K562 (cell line): Measurements from ENCODE around the gene FMO5. TPM values are rescaled to one million over a fixed set of nuclear protein-coding genes. Genes with fewer than 3 reads are reported as not detected.

ENCODE experiments used
- ATAC-seq: fragments of 200-7000 bp; cut with Tn5 transposase; 3 replicates; pipeline ENCODE4 v1.9.1; 2020; ENCODE audit warnings: moderate library complexity
- BruUV-seq: library from RNA; stranded (reverse); fragments of 400-500 nt; replicated peaks from 2 replicates; lab custom pipeline; 2021; lab: Mats Ljungman, UMichigan
- CTCF ChIA-PET: fragments of 300-600 bp; formaldehyde crosslinking; extraction: SDS; loops from one replicate; lab custom pipeline; 2021; ENCODE audit warnings: low intra/inter-chr PET ratio; lab: Yijun Ruan, JAX
- POLR2A ChIA-PET: fragments of 300-600, 350-650 bp; sonication (Branson Sonifier 250); formaldehyde crosslinking; extraction: SDS; loops from one replicate; lab custom pipeline; 2021; ENCODE audit warnings: antibody characterized with exemption, inconsistent platforms; lab: Yijun Ruan, JAX
- DNase-seq, 4 experiments: peaks; one replicate each; pipeline versions ENCODE4 v3.0.0 to v3.0.0-alpha.2; 2011 to 2018; ENCODE audit warnings: low spot score in 3 of 4, mixed read lengths in 3 of 4; ENCODE audit errors: extremely low read depth in 1 of 4
- FAIRE-seq: peaks from 2 replicates; lab custom pipeline; 2011; peaks lifted over from hg19 to GRCh38; lab: Jason Lieb, UNC
- H2AFZ ChIP-seq: 2 replicates; pipeline ENCODE4 v1.6.0; 2011; ENCODE audit warnings: low read depth, low read length, control low read depth, inconsistent platforms
- H3K27ac ChIP-seq: fragments of 200-600 bp; 3 replicates; pipeline ENCODE4 v1.8.0; 2011; ENCODE audit warnings: low read depth, mild to moderate bottlenecking, control low read depth, inconsistent platforms, low read length, moderate library complexity, mixed read lengths; ENCODE audit errors: extremely low read depth
- H3K27me3 ChIP-seq, 2 experiments: fragments of 300-600 bp in 1 of 2; 2 replicates in 1 of 2; 3 replicates in 1 of 2; pipeline versions ENCODE4 v1.6.0 to v1.8.0; 2011; ENCODE audit warnings: inconsistent platforms in 2 of 2, low read length in 2 of 2, mild to moderate bottlenecking in 1 of 2, mixed read lengths in 1 of 2, moderate library complexity in 1 of 2; ENCODE audit not compliant: control insufficient read depth in 2 of 2, insufficient read depth in 2 of 2
- H3K36me3 ChIP-seq: fragments of 300-600 bp; 3 replicates; pipeline ENCODE4 v1.8.0; 2011; ENCODE audit warnings: mild to moderate bottlenecking, low read length, inconsistent platforms; ENCODE audit not compliant: control insufficient read depth, insufficient read depth
- H3K4me1 ChIP-seq, 2 experiments: fragments of 200-600 bp in 1 of 2; replicated peaks in 1 of 2; 2 replicates in 1 of 2; 3 replicates in 1 of 2; pipeline versions ENCODE4 v1.5.1 to v1.8.0; 2011; ENCODE audit warnings: inconsistent platforms in 2 of 2, low read length in 2 of 2, mild to moderate bottlenecking in 1 of 2, mixed read lengths in 1 of 2, moderate library complexity in 1 of 2; ENCODE audit not compliant: control insufficient read depth in 2 of 2, insufficient read depth in 2 of 2
- H3K4me2 ChIP-seq: 2 replicates; pipeline ENCODE4 v1.6.1; 2011; ENCODE audit warnings: low read length, control low read depth, inconsistent platforms, mixed read lengths; ENCODE audit not compliant: insufficient read depth
- H3K4me3 ChIP-seq: fragments of 200-600 bp; sonication (generic), shearing (Covaris generic); 2 replicates; pipeline ENCODE4 v1.5.1; 2016; ENCODE audit warnings: control low read depth, inconsistent platforms
- H3K79me2 ChIP-seq: fragments of 200-600 bp; 3 replicates; pipeline ENCODE4 v1.8.0; 2011; ENCODE audit warnings: low read length, inconsistent platforms; ENCODE audit not compliant: control insufficient read depth, insufficient read depth
- H3K9ac ChIP-seq, 2 experiments: 2 replicates each; pipeline versions ENCODE4 v1.6.0 to v1.6.1; 2011; ENCODE audit warnings: low read depth in 2 of 2, low read length in 2 of 2, control low read depth in 1 of 2, inconsistent platforms in 1 of 2, mild to moderate bottlenecking in 1 of 2, mixed read lengths in 1 of 2; ENCODE audit not compliant: insufficient read depth in 1 of 2
- H3K9me1 ChIP-seq: one replicate; pipeline ENCODE4 v1.6.0; 2011; ENCODE audit warnings: inconsistent platforms, mild to moderate bottlenecking, low read length, moderate library complexity; ENCODE audit not compliant: control insufficient read depth, insufficient read depth
- H3K9me3 ChIP-seq: replicated peaks from 2 replicates; pipeline ENCODE4 v1.5.1; 2011; ENCODE audit warnings: low read depth, low read length, inconsistent platforms; ENCODE audit not compliant: control insufficient read depth, insufficient read depth
- H4K20me1 ChIP-seq: replicated peaks from 2 replicates; pipeline ENCODE4 v1.6.1; 2011; ENCODE audit warnings: low read length, inconsistent platforms, mixed read lengths; ENCODE audit not compliant: control insufficient read depth, insufficient read depth
- ARID1B ChIP-seq: fragments of 450-650 bp; IDR thresholded peaks from 2 replicates; pipeline ENCODE4 v1.6.1; 2016; ENCODE audit warnings: antibody characterized with exemption, mild to moderate bottlenecking, inconsistent platforms
- CSDE1 ChIP-seq, 2 experiments: fragments of 450-650 bp; IDR thresholded peaks; 2 replicates each; pipeline ENCODE4 v1.6.1; 2016; ENCODE audit warnings: mild to moderate bottlenecking in 1 of 2
- E2F3 ChIP-seq: fragments of 250-450 bp; sonication (Bioruptor Pico); IDR thresholded peaks from 2 replicates; pipeline ENCODE4 v1.4.0; 2020; ENCODE audit warnings: mild to moderate bottlenecking
- ETS2 ChIP-seq: IDR thresholded peaks from 2 replicates; pipeline ENCODE4 v1.6.1; 2016; ENCODE audit warnings: borderline replicate concordance, missing genetic modification characterization, mild to moderate bottlenecking, moderate library complexity, missing compliant biosample characterization; ENCODE audit not compliant: poor library complexity, severe bottlenecking
- KDM4B ChIP-seq, 2 experiments: fragments of 450-650 bp in 1 of 2; sonication (generic) in 1 of 2; IDR thresholded peaks; 2 replicates each; pipeline ENCODE4 v1.6.1; 2016 to 2017; ENCODE audit warnings: borderline replicate concordance in 2 of 2, antibody characterized with exemption in 1 of 2, low read depth in 1 of 2, mild to moderate bottlenecking in 1 of 2
- PTBP1 ChIP-seq: fragments of 200-400 bp; formaldehyde crosslinking; IDR thresholded peaks from 2 replicates; pipeline ENCODE4 v1.6.1; 2017; ENCODE audit warnings: low read depth, low read length
- TOE1 ChIP-seq, 2 experiments: fragments of 450-650 bp in 1 of 2; sonication (generic) in 1 of 2; formaldehyde crosslinking in 1 of 2; IDR thresholded peaks; 2 replicates each; pipeline versions ENCODE4 v1.7.1 to v1.8.0; 2016 to 2022; ENCODE audit warnings: borderline replicate concordance in 2 of 2, mild to moderate bottlenecking in 2 of 2, antibody characterized with exemption in 1 of 2, inconsistent platforms in 1 of 2, low read depth in 1 of 2, missing genetic modification reagents in 1 of 2, moderate library complexity in 1 of 2
- TRIM28 ChIP-seq: fragments of 450-650 bp; IDR thresholded peaks from 2 replicates; pipeline ENCODE4 v1.6.1; 2017
- YBX1 ChIP-seq: fragments of 450-650 bp; IDR thresholded peaks from 2 replicates; pipeline ENCODE4 v1.7.1; 2016; ENCODE audit warnings: mild to moderate bottlenecking
- ZFPM2 ChIP-seq: fragments of 250-450 bp; sonication (Bioruptor Pico); IDR thresholded peaks from 2 replicates; pipeline ENCODE4 v1.5.1; 2022; ENCODE audit warnings: mild to moderate bottlenecking
- ZNF551 ChIP-seq: fragments of 250-450 bp; sonication (Bioruptor Pico); IDR thresholded peaks from 2 replicates; pipeline ENCODE4 v1.5.0; 2021; ENCODE audit warnings: mild to moderate bottlenecking, moderate library complexity
- ZNF766 ChIP-seq: fragments of 200-800 bp; sonication (Bioruptor generic); conservative IDR thresholded peaks from 2 replicates; pipeline ENCODE4 v1.6.1; 2016; ENCODE audit warnings: missing genetic modification characterization, missing compliant biosample characterization
- WGBS: fragments of 100-300 bp; shearing (Covaris generic); methylation state at CpG from one replicate; pipeline ENCODE4 v1.1.6; 2016; ENCODE audit warnings: low coverage, mixed read lengths; ENCODE audit not compliant: insufficient coverage; ENCODE audit errors: missing lambda C conversion rate; 5-methylcytosine and 5-hydroxymethylcytosine counted together
- in situ Hi-C: fragments of 300-500 bp; cut with MboI; formaldehyde crosslinking; loops from 4 replicates; pipeline ENCODE4 v1.15.0; 2018; ENCODE audit warnings: inconsistent platforms, mixed read lengths
- intact Hi-C: fragments of 100-400 bp; cut with micrococcal nuclease; formaldehyde crosslinking; loops from 2 replicates; pipeline ENCODE4 v1.14.2; 2022
- polyA plus RNA-seq, 8 experiments: library from polyadenylated mRNA; depleted of rRNA in 4 of 8; stranded (reverse) in 5 of 8; unstranded in 3 of 8; fragments of >200 nt; fragmentation: Nextera tagmentation in 2 of 8; fragmentation: Illumina TruSeq in 1 of 8; extraction: Ambion mirVana in 2 of 8; extraction: Trizol in 1 of 8; gene quantifications; 2 replicates each; pipeline versions ENCODE4 v1.2.1 to v1.2.3, GENCODE V29; 2011 to 2014; ENCODE audit warnings: inconsistent platforms in 1 of 8, missing spikeins in 1 of 8
- total RNA-seq, 7 experiments: library from RNA; depleted of rRNA in 6 of 7; stranded (reverse); fragments of >200 nt in 6 of 7; fragmentation: Illumina TruSeq in 2 of 7; extraction: Trizol in 2 of 7; gene quantifications; 2 replicates each; pipeline versions ENCODE4 v1.2.1 to v1.2.3, GENCODE V29; 2011 to 2021; ENCODE audit warnings: low replicate concordance in 1 of 7
- TF ChIP-seq, protein P1 (sequence below): fragments of 450-650 bp; formaldehyde crosslinking; IDR thresholded peaks from 2 replicates; pipeline ENCODE4 v1.4.0; 2022; ENCODE audit warnings: mild to moderate bottlenecking, moderate library complexity
- TF ChIP-seq, protein P2 (sequence below): fragments of 250-450 bp; sonication (Bioruptor Pico); IDR thresholded peaks from 2 replicates; pipeline ENCODE4 v1.8.0; 2022; ENCODE audit warnings: moderate library complexity, mild to moderate bottlenecking, inconsistent platforms
- TF ChIP-seq, protein P3 (sequence below): sonication (generic); formaldehyde crosslinking; IDR thresholded peaks from 2 replicates; pipeline ENCODE4 v1.8.0; 2022; ENCODE audit warnings: missing genetic modification reagents, mild to moderate bottlenecking, borderline replicate concordance

FMO5 gene
- total and polyA plus RNA-seq, 9 of the 15 experiments (the other 6 are each of a cell fraction or from before 2014, with no cell fraction given), result 0.11 to 0.69 (median 0.19) TPM; not detected in 1

- TF ChIP-seq, protein P1, sequence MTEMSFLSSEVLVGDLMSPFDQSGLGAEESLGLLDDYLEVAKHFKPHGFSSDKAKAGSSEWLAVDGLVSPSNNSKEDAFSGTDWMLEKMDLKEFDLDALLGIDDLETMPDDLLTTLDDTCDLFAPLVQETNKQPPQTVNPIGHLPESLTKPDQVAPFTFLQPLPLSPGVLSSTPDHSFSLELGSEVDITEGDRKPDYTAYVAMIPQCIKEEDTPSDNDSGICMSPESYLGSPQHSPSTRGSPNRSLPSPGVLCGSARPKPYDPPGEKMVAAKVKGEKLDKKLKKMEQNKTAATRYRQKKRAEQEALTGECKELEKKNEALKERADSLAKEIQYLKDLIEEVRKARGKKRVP (CRISPR knock-in tag), result no peak
- TF ChIP-seq TRIM28, result no peak
- TF ChIP-seq YBX1, result no peak
- TF ChIP-seq KDM4B (IDR thresholded peaks at IDR 0.05; ENCODE audit: borderline replicate concordance in 2 of 2, low read depth in 1 of 2), result no peak
- TF ChIP-seq, protein P2, sequence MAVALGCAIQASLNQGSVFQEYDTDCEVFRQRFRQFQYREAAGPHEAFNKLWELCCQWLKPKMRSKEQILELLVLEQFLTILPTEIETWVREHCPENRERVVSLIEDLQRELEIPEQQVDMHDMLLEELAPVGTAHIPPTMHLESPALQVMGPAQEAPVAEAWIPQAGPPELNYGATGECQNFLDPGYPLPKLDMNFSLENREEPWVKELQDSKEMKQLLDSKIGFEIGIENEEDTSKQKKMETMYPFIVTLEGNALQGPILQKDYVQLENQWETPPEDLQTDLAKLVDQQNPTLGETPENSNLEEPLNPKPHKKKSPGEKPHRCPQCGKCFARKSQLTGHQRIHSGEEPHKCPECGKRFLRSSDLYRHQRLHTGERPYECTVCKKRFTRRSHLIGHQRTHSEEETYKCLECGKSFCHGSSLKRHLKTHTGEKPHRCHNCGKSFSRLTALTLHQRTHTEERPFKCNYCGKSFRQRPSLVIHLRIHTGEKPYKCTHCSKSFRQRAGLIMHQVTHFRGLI (CRISPR knock-in tag), result no peak
These were observed 39.7 kb downstream of the FMO5 start (continued) for GRCh38 chr1:147185432-147185831.

GRCh38 chr1:147177611-147178380 is 47.3 kb downstream of the FMO5 start:
- no peaks in the 10 kb centered on the region for H4K20me1 ChIP-seq
- H3K9me1 ChIP-seq, result no peaks in the 10 kb centered on the region
- FAIRE-seq (no peak), ATAC-seq (no peak), DNase-seq (no peak)
- WGBS, result 74% methylated on average over 24 of the region's 36 CpGs
- intact Hi-C loops, result no loop called here
- H3K4me3 ChIP-seq, result no peak overlapping the region
- H3K27me3 ChIP-seq, result 0 out of 5 replicates have a peak, but pooled peaks cover 0 to 2% of the 10 kb centered on the region in 2 experiments
- in situ Hi-C loops, result no loop called here
- H2AFZ ChIP-seq, result no peak overlapping the region
- peaks cover 0 to 8% of the 10 kb centered on the region in 2 experiments; a peak in 3 of 5 replicates for H3K4me1 ChIP-seq
- BruUV-seq, result no TSS peak
- no peaks in the 10 kb centered on the region; the same call in 2 of the 3 replicates for H3K36me3 ChIP-seq
- no peaks in the 10 kb centered on the region for H3K9me3 ChIP-seq
- H3K4me2 ChIP-seq, result no peak overlapping the region
- no peak overlapping the region for H3K27ac ChIP-seq
- ChIA-PET CTCF (no interaction called here), POLR2A (no interaction called here)
- H3K9ac ChIP-seq, result no peak overlapping the region
- no peaks in the 10 kb centered on the region for H3K79me2 ChIP-seq
- TF ChIP-seq CSDE1 (IDR thresholded peaks at IDR 0.05) (no peak), ZNF766 (CRISPR knock-in tag) (no peak), ETS2 (tag) (no peak), ARID1B (no peak), ZFPM2 (CRISPR knock-in tag) (no peak), PTBP1 (no peak), ZNF551 (CRISPR knock-in tag) (no peak), TOE1 (IDR thresholded peaks at IDR 0.05; ENCODE audit: borderline replicate concordance) (no peak), TOE1 (CRISPR knock-in tag; IDR thresholded peaks at IDR 0.05; ENCODE audit: borderline replicate concordance, low read depth) (no peak), E2F3 (no peak)
- TF ChIP-seq, protein P3, sequence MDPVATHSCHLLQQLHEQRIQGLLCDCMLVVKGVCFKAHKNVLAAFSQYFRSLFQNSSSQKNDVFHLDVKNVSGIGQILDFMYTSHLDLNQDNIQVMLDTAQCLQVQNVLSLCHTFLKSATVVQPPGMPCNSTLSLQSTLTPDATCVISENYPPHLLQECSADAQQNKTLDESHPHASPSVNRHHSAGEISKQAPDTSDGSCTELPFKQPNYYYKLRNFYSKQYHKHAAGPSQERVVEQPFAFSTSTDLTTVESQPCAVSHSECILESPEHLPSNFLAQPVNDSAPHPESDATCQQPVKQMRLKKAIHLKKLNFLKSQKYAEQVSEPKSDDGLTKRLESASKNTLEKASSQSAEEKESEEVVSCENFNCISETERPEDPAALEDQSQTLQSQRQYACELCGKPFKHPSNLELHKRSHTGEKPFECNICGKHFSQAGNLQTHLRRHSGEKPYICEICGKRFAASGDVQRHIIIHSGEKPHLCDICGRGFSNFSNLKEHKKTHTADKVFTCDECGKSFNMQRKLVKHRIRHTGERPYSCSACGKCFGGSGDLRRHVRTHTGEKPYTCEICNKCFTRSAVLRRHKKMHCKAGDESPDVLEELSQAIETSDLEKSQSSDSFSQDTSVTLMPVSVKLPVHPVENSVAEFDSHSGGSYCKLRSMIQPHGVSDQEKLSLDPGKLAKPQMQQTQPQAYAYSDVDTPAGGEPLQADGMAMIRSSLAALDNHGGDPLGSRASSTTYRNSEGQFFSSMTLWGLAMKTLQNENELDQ (CRISPR knock-in tag), result no peak
